GM18498 (cell line): ENCODE measurements around the gene GPR180.
A peak's percentile ranks its signal among the peaks of the same experiment; 100 is the strongest.
"Not testable (repeated sequence)": the region's sequence is repeated elsewhere in the genome, so short reads cannot be mapped to it uniquely, and the experiment has no call there.

ENCODE experiments used
- ATAC-seq: cut with Tn5 transposase; IDR thresholded peaks from one replicate; pipeline ENCODE4 v1.9.1; 2021; ENCODE audit warnings: mild to moderate bottlenecking, moderate library complexity; ENCODE audit not compliant: unreplicated experiment

Gene GPR180

DNA sequence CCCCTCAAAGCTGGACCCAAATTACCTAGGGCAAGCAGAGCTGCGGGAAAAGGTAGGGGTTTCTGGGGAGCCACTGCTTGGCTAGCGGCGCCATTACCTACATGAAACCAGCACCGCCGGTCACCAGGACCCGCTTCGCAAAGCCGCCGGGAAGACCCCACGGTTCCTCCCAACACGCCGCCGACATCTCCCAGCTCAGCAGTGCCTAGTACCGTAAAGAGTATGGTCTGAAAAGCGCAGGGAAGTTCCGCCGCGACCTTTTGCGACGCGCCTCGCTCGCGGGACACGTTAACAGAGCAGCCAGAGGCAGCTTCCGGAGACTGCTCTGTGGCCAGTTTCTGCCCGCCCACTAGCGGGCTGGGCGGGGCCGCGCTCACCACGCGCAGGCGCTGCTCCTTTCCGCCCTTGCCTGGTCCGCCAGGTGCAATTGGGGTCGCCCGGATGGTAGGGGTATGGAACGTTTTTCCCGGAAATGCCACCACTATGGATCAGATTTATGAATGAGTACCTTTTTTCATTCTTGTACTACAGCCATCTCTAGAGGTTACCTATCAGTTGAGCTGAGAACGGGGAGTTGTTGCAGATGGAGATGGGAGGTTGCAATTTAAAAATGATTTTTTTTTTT lies 5.6 kb upstream of the GPR180 start, which contains the start of gene TGDS:
TSS of gene TGDS (minus strand) at position 203 of the 625 bp plus-strand sequence. CDS start at position 187, 16 bp downstream.
- ATAC-seq = peak; percentile 98

- no peak for ATAC-seq
These were observed 5.1 kb upstream of the GPR180 start for GRCh38 chr13:94596575-94596971.

DNA sequence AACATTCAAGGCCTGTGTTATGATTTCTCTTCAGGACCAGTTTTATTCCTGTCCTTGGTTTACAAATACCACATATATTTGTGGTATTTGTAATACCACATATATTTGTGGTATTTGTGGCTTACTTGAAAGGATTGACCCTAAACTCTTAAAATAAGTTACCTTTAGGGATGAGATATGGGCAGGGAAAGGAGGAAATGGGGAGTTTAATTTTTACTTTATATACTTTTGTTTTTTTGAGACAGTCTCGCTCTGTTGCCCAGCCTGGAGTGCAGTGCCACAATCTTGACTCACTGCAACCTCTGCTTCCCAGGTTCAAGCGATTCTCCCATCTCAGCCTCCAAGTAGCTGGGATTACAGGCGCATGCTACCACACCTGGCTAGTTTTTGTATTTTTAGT lies 3.4 kb upstream of the GPR180 start:
- no peak for ATAC-seq

- no peak for ATAC-seq
These were observed 1.8 kb upstream of the GPR180 start for GRCh38 chr13:94599877-94600276.

DNA sequence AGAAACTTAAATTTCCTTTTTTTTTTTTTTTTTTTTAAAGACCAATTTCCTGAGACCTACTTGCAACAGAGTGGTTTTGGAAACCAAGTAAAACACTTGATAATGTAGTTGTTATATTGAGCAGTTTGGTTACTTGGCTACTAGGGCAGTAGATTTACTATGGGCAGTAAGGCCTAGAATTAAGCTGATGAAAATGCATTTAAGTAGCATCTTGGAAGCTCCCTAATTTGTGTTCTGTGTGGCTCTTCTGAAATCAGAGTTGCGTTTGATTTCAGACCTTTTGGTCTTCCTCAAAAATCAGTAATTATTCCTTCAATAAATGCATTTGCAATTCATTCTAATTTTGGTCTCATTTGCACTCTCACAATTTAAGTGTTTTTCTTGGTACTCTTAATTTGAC lies 810 bp downstream of the GPR180 start:
- ATAC-seq = no peak

DNA sequence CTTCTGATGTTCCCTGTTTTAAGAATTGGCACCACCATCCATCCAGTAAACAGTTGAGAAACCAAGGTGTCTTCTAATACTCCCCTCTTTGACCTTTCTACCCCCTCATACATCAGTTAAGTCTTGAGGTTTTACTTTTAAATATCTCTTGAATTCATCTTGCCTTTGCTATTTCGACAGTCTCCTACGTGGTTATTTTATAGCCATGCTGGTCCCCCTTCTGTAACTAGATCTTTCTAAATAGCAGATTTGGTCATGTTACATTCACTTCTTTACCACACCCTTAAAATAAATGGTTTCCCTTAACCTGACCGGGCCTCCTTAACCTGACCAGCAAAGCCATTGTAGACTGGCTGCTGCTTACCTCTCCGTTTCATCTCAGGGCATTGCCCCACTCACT lies 5.4 kb downstream of the GPR180 start:
- no peak for ATAC-seq

GRCh38 chr13:94607939-94608338 lies 6.3 kb downstream of the GPR180 start:
- ATAC-seq = no peak

DNA sequence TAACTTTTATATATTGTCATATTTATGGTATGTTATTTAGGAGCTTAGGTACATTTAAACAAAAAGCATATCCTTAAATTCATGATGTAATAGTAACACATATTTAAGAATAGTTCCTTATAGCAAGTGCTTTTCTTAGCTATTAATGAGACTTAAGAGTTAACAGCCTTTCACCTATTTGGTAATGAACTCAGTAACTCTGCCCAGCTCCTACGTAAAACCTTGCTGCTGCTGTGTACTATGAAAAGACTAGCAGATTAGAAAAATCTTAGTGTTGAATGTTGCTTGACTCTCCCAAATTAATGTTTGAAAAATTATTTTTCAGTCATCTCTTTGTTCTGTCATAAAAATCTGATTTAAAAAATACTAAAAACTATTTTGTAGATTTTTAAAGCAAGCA lies 6.9 kb downstream of the GPR180 start:
- no peak for ATAC-seq

- no peak for ATAC-seq
These were observed 7.5 kb downstream of the GPR180 start for GRCh38 chr13:94609196-94609595.

DNA sequence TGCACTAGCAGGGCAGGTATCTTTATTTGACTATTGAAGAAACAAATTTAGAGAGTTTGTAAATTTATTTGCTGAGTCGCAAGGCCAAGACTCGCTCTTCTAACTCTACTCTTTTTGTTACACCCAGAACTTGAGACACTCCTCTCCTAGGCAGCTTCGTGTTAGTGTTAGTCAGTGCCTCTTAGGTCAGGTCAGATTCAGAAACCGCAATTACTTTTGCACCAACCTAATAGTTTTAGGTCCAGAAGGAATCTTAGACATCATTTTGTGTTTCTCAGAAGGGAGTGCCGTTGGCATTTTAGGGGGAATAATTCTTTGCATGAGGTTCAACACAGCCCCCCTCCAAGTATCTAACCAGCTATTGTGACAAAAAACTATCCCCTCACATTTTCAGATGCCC lies 8.8 kb downstream of the GPR180 start:
- ATAC-seq = no peak

- ATAC-seq = no peak
These were observed 10.4 kb downstream of the GPR180 start for GRCh38 chr13:94612050-94612449.

DNA sequence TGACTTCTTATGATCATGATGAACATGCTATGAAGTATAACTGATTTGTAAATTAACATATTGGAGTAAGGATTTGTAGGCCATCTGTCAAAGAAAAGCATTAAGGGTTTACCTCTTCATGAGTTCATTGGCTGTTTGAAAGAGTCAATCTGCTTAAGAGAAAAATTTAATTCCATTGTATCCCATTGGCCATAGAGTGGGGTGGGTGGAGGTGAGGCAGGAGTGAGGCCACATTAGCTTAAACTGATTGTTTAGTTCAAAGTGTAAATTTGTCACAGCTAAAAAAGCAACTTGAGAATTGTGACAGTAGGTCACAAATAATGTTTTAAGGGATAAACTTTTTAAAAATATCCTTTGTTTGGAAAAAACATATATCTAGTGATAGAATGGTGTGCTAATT lies 11.4 kb downstream of the GPR180 start:
- no peak for ATAC-seq

DNA sequence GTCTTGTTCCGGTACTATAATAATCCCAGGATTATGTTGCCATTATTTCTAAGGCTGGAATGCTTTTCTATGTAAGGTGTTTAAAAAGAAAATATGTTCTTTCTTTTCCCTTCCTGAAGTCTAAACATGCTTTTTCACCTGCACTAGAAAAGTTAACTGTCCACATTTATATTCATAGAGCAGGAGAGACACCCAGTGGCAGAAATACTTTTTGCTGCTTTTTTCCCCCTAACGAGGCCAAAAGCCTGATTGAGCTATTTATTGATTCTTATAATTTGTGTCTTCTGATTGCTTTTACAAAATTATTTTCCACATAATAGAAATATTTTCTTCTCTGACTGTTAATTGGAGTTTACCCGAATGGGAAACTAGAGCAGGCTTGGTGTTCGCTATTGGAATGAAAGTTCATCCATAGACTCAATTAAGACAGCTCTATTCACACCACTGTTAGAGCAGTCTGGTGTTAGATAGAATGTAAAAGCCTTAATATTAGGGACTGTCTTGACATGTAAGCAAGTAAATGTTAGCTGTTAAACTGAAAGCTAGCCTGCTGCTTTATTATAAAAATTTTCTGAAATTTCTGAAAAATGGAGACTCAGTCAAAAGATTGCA lies 15.8 kb downstream of the GPR180 start:
- peak; percentile 46 for ATAC-seq

DNA sequence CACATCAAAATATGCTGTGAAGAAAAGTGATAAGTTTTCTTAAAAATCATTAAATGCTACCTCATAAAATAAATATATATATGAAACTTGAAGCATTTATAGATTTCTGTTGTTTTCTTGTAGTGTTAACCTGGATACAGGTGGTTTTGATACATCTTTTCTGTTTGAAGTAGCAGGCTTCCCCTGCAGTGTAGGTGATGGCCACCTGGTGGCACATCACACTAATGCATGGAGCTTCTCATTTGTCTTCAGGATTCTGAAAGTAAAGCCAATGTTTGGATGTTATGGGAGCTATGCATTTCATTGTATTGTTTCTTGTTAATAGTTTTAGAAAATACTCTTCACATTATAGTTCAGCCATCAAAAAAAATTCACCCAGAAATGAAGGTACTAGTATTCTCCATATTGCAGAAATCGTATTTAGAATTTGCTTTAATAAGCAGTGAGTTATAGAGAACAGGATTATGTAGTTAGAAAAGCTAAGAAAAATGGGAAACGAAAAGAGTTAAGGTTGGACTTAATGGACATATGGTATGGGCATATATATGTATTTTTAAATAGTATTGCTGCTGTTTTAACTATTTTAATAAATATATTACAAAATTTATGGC lies 18.7 kb downstream of the GPR180 start:
- ATAC-seq = peak; percentile 90

GRCh38 chr13:94622344-94622743 lies 20.7 kb downstream of the GPR180 start:
- no peak for ATAC-seq

DNA sequence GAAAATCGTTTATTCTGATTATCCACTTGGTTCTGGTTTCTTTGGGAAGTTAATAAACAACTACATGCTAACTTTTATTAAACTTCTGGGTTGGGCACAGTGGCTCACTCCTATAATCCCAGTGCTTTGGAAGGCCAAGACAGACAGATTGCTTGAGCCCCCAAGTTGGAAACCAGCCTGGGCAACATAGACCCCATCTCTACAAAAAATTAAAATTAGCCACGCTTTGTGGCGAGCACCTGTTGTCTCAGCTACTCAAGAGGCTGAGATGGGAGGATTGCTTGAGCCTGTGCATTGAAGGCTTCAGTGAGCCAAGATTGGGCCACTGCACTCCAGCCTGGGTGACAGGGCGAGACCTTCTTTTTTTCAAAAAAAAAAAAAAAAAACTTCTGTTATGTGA lies 21.7 kb downstream of the GPR180 start:
- ATAC-seq = no peak

GRCh38 chr13:94630858-94631257 lies 29.2 kb downstream of the GPR180 start:
- ATAC-seq = no peak

DNA sequence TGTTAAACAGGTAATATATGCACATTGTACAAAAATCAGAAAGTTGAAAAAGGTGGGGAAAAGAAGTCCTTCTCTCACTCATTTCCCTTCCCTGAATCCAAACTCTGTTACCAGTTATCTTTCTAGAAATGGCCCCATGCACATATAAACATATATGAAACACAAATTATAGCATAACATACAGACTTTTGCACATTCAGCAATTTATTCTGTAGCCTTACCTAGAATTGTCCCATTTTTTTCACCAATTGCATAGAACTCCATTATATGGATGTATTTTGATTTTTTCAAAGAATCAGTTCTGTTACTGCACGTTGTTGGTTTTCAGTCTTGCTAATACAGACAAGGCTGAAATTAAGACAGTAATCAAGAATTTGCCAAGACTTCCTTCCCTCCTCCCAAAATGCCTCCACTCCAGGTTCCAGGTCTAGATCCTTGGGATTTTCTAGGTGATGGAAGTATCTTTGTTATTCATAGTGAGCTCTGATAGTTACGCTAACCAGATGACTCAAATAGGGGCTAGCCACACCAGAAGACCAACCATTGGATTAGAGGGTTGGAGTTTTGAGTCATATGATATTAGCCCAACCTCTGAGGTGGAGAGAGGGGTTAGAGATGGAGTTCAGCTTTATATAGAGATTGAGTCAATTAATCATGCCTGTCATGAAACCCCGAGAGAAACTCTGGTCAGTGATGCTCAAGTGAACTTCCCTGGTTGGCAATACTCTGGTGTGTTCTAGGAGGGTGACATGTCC lies 30.7 kb downstream of the GPR180 start:
- ATAC-seq = no peak

- not testable (repeated sequence) for ATAC-seq
These were observed 34.4 kb downstream of the GPR180 start for GRCh38 chr13:94636096-94636495.

DNA sequence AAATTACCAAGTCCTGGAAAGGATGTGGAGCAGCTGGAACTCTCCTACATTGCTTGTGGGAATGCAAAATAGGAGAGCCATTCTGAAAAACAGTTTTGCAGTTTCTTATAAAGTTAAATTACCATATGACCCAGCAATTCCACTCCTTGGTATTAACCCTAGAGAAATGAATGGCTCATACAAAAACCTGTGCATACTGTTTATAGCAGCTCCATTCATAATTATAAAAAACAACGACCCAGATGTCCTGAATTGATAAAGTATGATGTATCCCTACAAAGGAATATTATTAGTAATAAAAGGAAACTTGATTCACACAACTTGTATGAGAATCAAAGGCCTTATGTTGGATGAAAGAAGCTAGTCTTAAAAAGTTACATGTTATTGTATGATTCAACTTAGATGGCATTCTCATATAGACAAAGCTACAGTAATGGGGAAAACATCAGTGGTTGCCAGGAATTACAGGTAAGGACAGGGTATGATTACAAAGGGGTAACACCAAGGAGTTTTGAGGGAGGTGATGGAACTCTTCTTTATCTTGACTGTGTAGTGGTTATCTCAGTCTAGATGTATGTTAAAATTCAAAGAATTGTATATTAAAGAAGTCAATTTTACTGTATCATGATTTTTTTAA lies 35.4 kb downstream of the GPR180 start:
- ATAC-seq = no peak

DNA sequence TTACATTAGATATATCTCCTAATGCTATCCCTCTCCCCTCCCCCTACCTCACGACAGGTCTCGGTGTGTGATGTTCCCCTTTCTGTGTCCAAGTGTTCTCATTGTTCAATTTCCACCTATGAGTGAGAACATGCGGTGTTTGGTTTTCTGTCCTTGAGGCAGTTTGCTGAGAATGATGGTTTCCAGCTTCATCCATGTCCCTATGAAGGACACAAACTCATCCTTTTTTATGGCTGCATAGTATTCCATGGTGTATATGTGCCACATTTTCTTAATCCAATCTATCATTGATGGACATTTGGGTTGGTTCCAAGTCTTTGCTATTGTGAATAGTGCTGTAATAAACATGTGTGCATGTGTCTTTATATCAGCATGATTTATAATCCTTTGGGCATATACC lies 36.0 kb downstream of the GPR180 start:
- ATAC-seq = not testable (repeated sequence)
